ENCODE results near the gene APOBEC3C. TPM values are rescaled to one million over a fixed set of nuclear protein-coding genes. Genes with fewer than 3 reads are reported as not detected.
"Not testable (repeated sequence)": the region's sequence is repeated elsewhere in the genome, so short reads cannot be mapped to it uniquely, and the experiment has no call there.

APOBEC3C gene
- total RNA-seq, 1 experiment from 2014 or later: 32.1 TPM

DNA sequence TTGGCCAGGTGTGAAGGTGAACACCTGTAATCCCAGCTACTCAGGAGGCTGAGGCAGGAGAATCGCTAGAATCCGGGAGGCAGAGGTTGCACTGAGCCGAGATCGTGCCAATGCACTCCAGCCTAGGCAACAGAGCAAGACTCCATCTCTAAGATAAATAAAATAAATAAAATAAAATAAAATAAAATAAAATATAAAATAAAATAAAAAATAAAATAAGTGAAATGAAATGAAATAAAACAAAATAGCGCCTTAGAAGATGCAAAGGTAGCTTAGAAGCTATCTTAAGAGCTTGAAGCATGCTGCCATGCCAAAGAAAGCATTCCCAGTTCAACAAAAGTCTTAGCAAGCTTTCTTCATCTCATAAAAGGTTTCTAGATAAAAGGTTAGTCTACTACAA lies 6.9 kb upstream of the APOBEC3C start:
- no peaks in the 10 kb centered on the region for H3K27me3 Mint-ChIP-seq (ENCODE audit: low read depth)
- no CpG with 5 or more reads among the region's 5 CpGs for WGBS (ENCODE audit: extremely low coverage, insufficient read length, low lambda C conversion rate)
- no peaks in the 10 kb centered on the region for H3K36me3 Mint-ChIP-seq (ENCODE audit: insufficient read depth in 1 of 3, low read depth in 3 of 3)
- no peak overlapping the region for H3K56ac ChIP-seq (ENCODE audit: insufficient read length, low read depth, low read length)
- H4K5ac ChIP-seq (ENCODE audit: insufficient read length, low read depth, low read length): no peak overlapping the region
- H3K27ac Mint-ChIP-seq: no peak overlapping the region
- no peaks in the 10 kb centered on the region for H3K23me2 ChIP-seq (ENCODE audit: insufficient read length, low read depth, low read length, poor library complexity, severe bottlenecking)
- H3K79me1 ChIP-seq (ENCODE audit: insufficient read depth, low read depth, low read length, poor library complexity, severe bottlenecking): no peaks in the 10 kb centered on the region
- no peak overlapping the region for H4K91ac ChIP-seq (ENCODE audit: insufficient read length, low read depth, low read length)
- TF ChIP-seq CTCF (conservative IDR thresholded peaks at IDR 0.05): no peak
- H3K23ac ChIP-seq (ENCODE audit: insufficient read length, low read depth, low read length): no peak overlapping the region
- H3K4me2 ChIP-seq (ENCODE audit: insufficient read depth, insufficient read length, low read length): no peak overlapping the region
- H3K4me1 ChIP-seq (ENCODE audit: insufficient read depth, low read length): no peaks in the 10 kb centered on the region; the same call in 1 of the 2 replicates
- H2BK5ac ChIP-seq (ENCODE audit: insufficient read length, low read length): no peak overlapping the region
- H4K8ac ChIP-seq (replicated peaks; ENCODE audit: insufficient read length, low read depth, low read length): no peak overlapping the region
- no peaks in the 10 kb centered on the region for H4K20me1 ChIP-seq (ENCODE audit: control insufficient read depth, insufficient read depth, insufficient read length)
- H2BK15ac ChIP-seq (ENCODE audit: low read depth, low read length): no peak overlapping the region
- H3K9me3 ChIP-seq (ENCODE audit: control insufficient read depth, low read depth, low read length): no peaks in the 10 kb centered on the region
- H3K4me1 Mint-ChIP-seq: peaks cover 13 to 14% of the 10 kb centered on the region in 2 experiments
- H3T11ph ChIP-seq (ENCODE audit: low read length): no peak overlapping the region
- H2BK12ac ChIP-seq (ENCODE audit: insufficient read length, low read depth, low read length): no peak overlapping the region
- H2BK120ac ChIP-seq (ENCODE audit: low read depth, low read length, poor library complexity, severe bottlenecking): no peak overlapping the region
- H3K79me2 ChIP-seq (ENCODE audit: insufficient read depth, low read length): no peaks in the 10 kb centered on the region
- no peak overlapping the region for H2BK20ac ChIP-seq (ENCODE audit: low read depth, low read length, poor library complexity, severe bottlenecking)
- no peak overlapping the region for H3K14ac ChIP-seq (ENCODE audit: insufficient read depth, low read length)
- DNase-seq: no peak
- H2AK5ac ChIP-seq (ENCODE audit: insufficient read length, low read length): no peak overlapping the region
- no peak overlapping the region for H3K9ac ChIP-seq (ENCODE audit: extremely low read depth, insufficient read length, low read length)
- no peak overlapping the region for H3K4me3 Mint-ChIP-seq
- peaks cover 1 to 4% of the 10 kb centered on the region in 2 experiments; a peak in 2 of 5 replicates for H3K9me3 Mint-ChIP-seq
- H3K27me3 ChIP-seq (ENCODE audit: insufficient read depth, low read length): no peaks in the 10 kb centered on the region
- no peak overlapping the region for H2AFZ ChIP-seq (ENCODE audit: low read length)
- no peak overlapping the region for H3K18ac ChIP-seq (ENCODE audit: insufficient read length, low read depth, low read length)
- H3K4ac ChIP-seq (ENCODE audit: low read depth, low read length): no peak overlapping the region
- H3K27ac ChIP-seq (ENCODE audit: insufficient read length, low read depth, low read length): no peak overlapping the region

GRCh38 chr22:39008271-39008850 lies 5.7 kb upstream of the APOBEC3C start:
- H3K79me1 ChIP-seq (ENCODE audit: insufficient read depth, low read depth, low read length, poor library complexity, severe bottlenecking); H2AK5ac ChIP-seq (ENCODE audit: insufficient read length, low read length); H3K56ac ChIP-seq (ENCODE audit: insufficient read length, low read depth, low read length); H3T11ph ChIP-seq (ENCODE audit: low read length); H4K20me1 ChIP-seq (ENCODE audit: control insufficient read depth, insufficient read depth, insufficient read length); H3K14ac ChIP-seq (ENCODE audit: insufficient read depth, low read length); DNase-seq; H3K27ac ChIP-seq (ENCODE audit: insufficient read length, low read depth, low read length); H3K9me3 Mint-ChIP-seq; H3K23me2 ChIP-seq (ENCODE audit: insufficient read length, low read depth, low read length, poor library complexity, severe bottlenecking); H3K9ac ChIP-seq (ENCODE audit: extremely low read depth, insufficient read length, low read length); H2BK120ac ChIP-seq (ENCODE audit: low read depth, low read length, poor library complexity, severe bottlenecking); H3K23ac ChIP-seq (ENCODE audit: insufficient read length, low read depth, low read length); H3K18ac ChIP-seq (ENCODE audit: insufficient read length, low read depth, low read length); H3K79me2 ChIP-seq (ENCODE audit: insufficient read depth, low read length); H2BK20ac ChIP-seq (ENCODE audit: low read depth, low read length, poor library complexity, severe bottlenecking); H2BK12ac ChIP-seq (ENCODE audit: insufficient read length, low read depth, low read length); H3K4me1 ChIP-seq (ENCODE audit: insufficient read depth, low read length); H2AFZ ChIP-seq (ENCODE audit: low read length); H3K27me3 Mint-ChIP-seq (ENCODE audit: low read depth); H2BK5ac ChIP-seq (ENCODE audit: insufficient read length, low read length); H4K5ac ChIP-seq (ENCODE audit: insufficient read length, low read depth, low read length); H3K4me2 ChIP-seq (ENCODE audit: insufficient read depth, insufficient read length, low read length); H3K4ac ChIP-seq (ENCODE audit: low read depth, low read length); H3K27ac Mint-ChIP-seq; H4K91ac ChIP-seq (ENCODE audit: insufficient read length, low read depth, low read length); H4K8ac ChIP-seq (replicated peaks; ENCODE audit: insufficient read length, low read depth, low read length); H3K36me3 Mint-ChIP-seq (ENCODE audit: insufficient read depth in 1 of 3, low read depth in 3 of 3); H3K27me3 ChIP-seq (ENCODE audit: insufficient read depth, low read length); H2BK15ac ChIP-seq (ENCODE audit: low read depth, low read length); H3K9me3 ChIP-seq (ENCODE audit: control insufficient read depth, low read depth, low read length): not testable (repeated sequence)
- no CpG with 5 or more reads among the region's 8 CpGs for WGBS (ENCODE audit: extremely low coverage, insufficient read length, low lambda C conversion rate)
- peak overlapping the region in 1 of 2 experiments; percentile 17; a peak in 1 of 5 replicates for H3K4me3 Mint-ChIP-seq
- peaks cover 19 to 21% of the 10 kb centered on the region in 2 experiments for H3K4me1 Mint-ChIP-seq
